Erythroblast (primary cell): Measurements from ENCODE around the gene SH3D21.
A peak's percentile ranks its signal among the peaks of the same experiment; 100 is the strongest.

Experiments used
- DNase-seq, 2 experiments: peaks; one replicate each; lab custom pipeline; 2025; lab: John Stamatoyannopoulos, UW
- GATA1 ChIP-seq: IDR thresholded peaks from 2 replicates; pipeline ENCODE4 v1.6.1; 2011; ENCODE audit warnings: low read depth, mild to moderate bottlenecking, control low read depth, low read length, moderate library complexity
- POLR2A ChIP-seq: IDR thresholded peaks from 2 replicates; pipeline ENCODE4 v1.6.1; 2011; ENCODE audit warnings: mild to moderate bottlenecking, low read length

The SH3D21 gene

DNA sequence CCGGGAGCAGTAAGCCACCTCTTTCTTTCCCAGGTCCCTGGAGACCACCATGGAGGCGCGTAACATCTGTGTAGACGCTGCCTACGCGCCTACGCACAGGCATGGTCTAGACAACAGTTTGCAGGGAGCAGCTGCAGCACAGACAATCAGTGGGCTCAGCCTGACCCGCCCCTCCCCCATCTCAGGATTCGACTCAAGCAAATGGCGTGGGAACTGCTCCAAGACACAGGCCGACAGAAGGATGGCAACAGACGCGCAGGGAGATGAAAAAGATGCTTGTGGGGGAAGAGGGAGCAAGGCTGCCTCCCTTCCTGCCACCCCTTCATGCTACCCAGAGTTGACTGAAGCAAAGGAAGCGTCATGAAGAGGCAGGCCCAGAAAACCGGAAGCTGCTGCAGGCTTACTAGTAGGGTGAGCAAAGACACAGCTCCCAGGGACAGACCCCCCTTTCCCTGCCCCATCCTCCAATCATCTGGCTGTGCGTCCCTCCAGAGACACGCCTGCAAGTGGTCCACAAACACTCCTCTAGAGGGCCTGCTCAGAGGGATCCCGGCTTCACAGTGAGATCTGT is 60.0 kb downstream of the SH3D21 start:
- no peak for DNase-seq
- TF ChIP-seq GATA1 (no peak), POLR2A (no peak)

DNA sequence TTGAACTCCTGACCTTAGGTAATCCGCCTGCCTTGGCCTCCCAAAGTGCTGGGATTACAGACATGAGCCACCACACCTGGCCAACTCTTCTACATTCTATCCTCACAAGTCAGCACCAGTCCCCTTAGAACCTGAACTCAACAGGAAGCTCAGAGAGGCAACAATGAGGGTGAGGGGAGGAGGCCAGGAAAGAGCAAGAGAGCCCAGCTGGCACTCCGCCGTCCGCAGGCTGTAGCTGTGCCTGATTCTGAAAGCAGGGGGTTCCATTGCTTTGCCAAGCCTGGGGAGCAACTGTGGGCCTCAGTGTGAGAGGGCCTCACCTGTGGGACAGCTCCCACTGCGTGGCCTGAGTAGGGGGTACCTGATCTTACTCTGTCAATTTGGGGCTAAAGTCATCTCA is 60.9 kb downstream of the SH3D21 start:
- DNase-seq = no peak
- TF ChIP-seq GATA1 = no peak
- no peak for TF ChIP-seq POLR2A

DNA sequence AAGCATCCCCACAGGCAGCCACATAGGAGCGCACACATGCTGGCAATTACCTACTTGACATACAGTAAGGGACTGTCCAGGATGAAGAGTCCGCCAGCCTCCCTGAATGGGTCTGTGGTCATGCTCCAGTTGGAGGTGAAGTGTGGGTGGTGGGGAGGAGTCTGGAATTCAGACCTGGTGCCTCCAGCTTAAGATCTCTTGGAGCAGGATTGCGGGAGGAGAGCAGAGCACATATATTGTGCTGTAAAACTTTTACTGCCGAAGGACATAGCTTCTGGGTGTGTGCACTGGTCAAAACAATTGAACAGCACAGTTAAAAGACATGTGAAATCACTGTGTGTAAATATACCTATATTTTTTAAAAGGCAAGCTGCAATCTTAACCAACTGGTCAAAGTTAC is 61.6 kb downstream of the SH3D21 start:
- DNase-seq = no peak
- no peak for TF ChIP-seq GATA1

DNA sequence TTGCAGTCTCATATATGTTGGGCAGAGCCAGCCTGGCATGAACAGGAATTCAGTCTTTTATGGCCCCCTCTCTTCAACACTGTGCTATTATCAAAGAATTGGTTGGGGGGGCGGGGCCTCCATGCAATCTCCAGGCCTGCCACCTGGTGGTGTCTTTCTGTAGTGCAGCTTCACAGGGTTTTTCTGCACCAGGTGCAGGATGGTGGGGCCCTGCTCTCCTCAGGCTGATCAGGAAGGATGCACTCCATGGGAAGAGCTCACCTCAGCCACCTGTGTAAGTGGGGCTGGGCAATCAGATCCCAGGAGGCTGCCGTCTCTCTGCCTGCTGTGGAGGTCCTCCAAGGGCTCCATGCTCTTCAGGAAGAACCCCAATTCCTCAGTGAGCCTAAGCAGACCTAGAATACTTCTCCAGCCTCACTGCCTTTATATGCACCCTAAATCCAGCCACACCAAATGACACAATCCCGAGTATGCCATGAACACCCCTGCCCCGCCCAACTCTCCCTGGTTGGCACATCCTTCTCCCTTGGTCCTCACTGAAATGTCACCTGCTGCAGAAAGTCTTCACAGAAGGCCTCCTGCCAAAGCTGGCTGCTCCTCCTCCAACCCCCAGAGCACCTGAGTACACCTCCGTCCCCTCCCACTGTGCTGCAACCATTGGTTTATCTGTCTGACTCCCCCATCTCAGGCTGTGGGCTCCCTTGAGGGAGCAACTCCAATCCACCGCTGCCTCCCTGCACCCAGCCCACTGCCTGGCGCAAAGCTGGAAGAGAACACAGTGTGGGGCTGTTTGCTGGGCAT is 63.1 kb downstream of the SH3D21 start:
- DNase-seq = peak; percentile 80 to 90
- TF ChIP-seq POLR2A = no peak
- TF ChIP-seq GATA1 = no peak
